Measurements from ENCODE around the gene OSBPL10. TPM values are rescaled to one million over a fixed set of nuclear protein-coding genes. Genes with fewer than 3 reads are reported as not detected.

OSBPL10 gene
- total RNA-seq, 1 donor: 15.0 TPM

GRCh38 chr3:31804251-31805051, 176.6 kb downstream of the OSBPL10 start:
- no peak for DNase-seq (ENCODE audit: low read depth)
- TF ChIP-seq CTCF (IDR thresholded peaks at IDR 0.05; ENCODE audit: insufficient read depth, low read length): no peak
- H3K4me3 ChIP-seq (ENCODE audit: low read depth, low read length): no peak overlapping the region

GRCh38 chr3:31802981-31803740, 177.9 kb downstream of the OSBPL10 start:
- H3K4me3 ChIP-seq (ENCODE audit: low read depth, low read length): no peak overlapping the region
- TF ChIP-seq CTCF (IDR thresholded peaks at IDR 0.05; ENCODE audit: insufficient read depth, low read length): no peak
- DNase-seq (ENCODE audit: low read depth): no peak

GRCh38 chr3:31800436-31800835, 180.6 kb downstream of the OSBPL10 start:
- no peak for DNase-seq (ENCODE audit: low read depth)
- TF ChIP-seq CTCF (IDR thresholded peaks at IDR 0.05; ENCODE audit: insufficient read depth, low read length): no peak

GRCh38 chr3:31798840-31799239, 182.2 kb downstream of the OSBPL10 start:
- no peak for TF ChIP-seq CTCF (IDR thresholded peaks at IDR 0.05; ENCODE audit: insufficient read depth, low read length)
- DNase-seq (ENCODE audit: low read depth): no peak
- no peak overlapping the region for H3K4me3 ChIP-seq (ENCODE audit: low read depth, low read length)

More at GRCh38 chr3:31800436-31800835, 180.6 kb downstream of the OSBPL10 start:
- H3K4me3 ChIP-seq (ENCODE audit: low read depth, low read length): no peak overlapping the region

GRCh38 chr3:31793821-31794220, 187.2 kb downstream of the OSBPL10 start:
- H3K4me3 ChIP-seq (ENCODE audit: low read depth, low read length): no peak overlapping the region

GRCh38 chr3:31791090-31791430, 190.0 kb downstream of the OSBPL10 start:
- H3K4me3 ChIP-seq (ENCODE audit: low read depth, low read length): no peak overlapping the region
- no peak for DNase-seq (ENCODE audit: low read depth)
- no peak for TF ChIP-seq CTCF (IDR thresholded peaks at IDR 0.05; ENCODE audit: insufficient read depth, low read length)

More at GRCh38 chr3:31793821-31794220, 187.2 kb downstream of the OSBPL10 start:
- no peak for TF ChIP-seq CTCF (IDR thresholded peaks at IDR 0.05; ENCODE audit: insufficient read depth, low read length)
- DNase-seq (ENCODE audit: low read depth): no peak

Data from fibroblast of the aortic adventitia (primary cell).